GM12801 (cell line): ENCODE data around the gene AZU1.

Experiments
- CTCF ChIP-seq: IDR thresholded peaks from one replicate; pipeline ENCODE4 v1.5.1; 2011; ENCODE audit warnings: control low read depth; ENCODE audit not compliant: insufficient read length; ENCODE audit errors: extremely low read depth

The AZU1 gene

GRCh38 chr19:787536-787935 is 40.1 kb upstream of the AZU1 start:
- no peak for TF ChIP-seq CTCF

- no peak for TF ChIP-seq CTCF
Observed at GRCh38 chr19:788686-788982, 39.0 kb upstream of the AZU1 start.

GRCh38 chr19:788983-789700 is 38.5 kb upstream of the AZU1 start:
- no peak for TF ChIP-seq CTCF

DNA sequence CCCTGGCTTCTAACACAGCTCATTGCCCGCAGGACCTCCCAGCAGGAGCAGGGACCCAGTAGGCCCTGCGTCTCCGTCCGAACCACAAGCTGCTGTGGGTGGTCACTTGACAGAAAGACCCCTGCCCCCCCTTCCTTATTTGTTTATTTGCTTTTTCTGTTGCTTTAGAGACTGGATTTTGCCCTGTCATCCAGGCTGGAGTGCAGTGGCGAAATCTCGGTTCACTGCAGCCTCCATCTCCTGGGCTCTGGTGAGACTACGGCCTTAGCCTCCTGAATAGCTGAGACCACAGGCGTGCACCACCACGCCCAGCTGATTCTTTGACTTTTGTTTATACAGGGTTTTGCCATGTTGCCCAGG is 38.0 kb upstream of the AZU1 start:
- TF ChIP-seq CTCF, result no peak

DNA sequence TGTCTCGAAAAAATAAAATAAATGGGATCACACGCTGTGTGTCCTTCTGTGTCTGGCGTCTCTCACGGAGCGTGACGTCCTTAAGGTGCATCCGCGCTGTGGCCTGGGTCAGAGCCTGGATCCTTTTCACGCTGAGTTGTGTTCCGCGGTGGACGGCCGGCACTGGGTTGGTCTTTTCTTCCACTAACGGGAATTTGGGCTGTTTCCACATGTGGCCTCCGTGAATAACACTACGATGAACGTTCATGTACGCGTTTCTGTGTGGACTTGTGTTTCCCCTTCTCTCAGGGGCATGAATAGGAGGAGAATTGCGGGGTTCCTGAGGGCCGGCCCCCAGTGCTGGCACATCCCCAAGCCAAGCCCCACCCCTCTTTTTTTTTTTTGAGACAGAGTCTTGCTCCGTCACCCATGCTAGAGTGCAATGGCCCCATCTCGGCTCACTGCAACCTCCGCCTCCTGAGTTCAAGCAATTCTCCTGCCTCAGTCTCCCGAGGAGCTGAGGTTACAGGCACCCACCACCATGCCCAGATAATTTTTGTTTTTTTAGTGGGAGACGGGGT is 36.5 kb upstream of the AZU1 start:
- no peak for TF ChIP-seq CTCF

DNA sequence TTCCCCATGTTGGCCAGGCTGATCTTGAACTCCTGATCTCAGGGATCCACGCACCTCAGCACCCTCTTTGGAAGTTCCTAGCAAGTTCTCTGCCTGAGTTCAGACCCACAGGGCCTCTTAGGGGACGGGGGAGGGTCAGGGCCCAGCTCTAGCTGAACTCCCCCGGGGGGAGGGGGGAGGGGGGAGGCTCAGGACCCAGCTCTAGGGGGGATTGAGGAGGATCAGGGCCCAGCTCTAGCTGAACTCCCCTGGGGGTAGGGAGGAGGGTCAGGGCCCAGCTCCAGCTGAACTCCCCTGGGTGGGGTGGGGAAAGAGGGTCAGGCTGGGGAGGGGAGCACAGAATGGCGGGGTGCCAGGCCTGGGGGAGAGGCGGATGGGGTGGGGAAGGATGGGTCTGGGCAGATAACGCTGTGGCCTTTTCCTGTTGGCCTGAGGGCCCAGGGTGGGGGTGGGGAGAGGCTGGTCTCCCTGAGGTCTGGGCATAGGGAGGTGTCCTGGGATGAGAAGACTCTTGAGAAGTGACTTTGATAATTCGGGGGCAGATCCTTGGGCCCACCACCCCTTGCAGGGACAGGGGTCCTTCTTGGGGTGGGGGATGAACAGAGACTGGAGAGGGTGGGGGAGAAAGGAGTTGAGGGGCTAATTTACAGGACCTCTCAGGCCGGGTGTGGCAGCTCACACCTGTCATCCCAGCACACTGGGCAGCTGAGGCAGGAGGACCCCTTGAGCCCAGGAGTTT is 35.9 kb upstream of the AZU1 start:
- no peak for TF ChIP-seq CTCF

DNA sequence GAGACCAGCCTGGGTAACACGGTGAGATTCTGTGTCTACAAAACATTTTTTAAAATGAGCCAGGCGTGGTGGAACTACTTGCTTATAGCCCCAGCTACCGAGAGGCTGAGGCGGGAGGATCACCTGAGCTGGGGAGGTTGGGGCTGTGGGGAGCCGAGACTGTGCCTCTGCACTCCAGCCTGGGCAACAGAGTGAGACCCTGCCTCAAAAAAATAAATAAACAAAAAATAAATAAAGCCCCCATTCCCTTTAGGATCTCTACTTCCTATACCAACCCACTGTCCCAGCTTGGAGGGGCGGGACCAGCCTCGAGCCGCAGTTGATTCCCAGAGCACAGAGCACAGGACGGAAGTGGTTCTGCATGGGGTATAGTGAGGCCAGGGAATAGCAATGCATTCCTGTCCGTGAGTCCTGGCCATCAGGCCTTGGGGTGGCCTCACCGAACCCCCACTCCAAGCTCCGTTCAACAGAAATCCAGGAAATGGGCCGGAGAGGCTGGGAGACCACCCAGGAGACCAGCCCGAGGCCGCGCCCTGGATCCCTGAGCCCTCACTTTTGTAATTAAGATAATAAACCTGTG is 35.2 kb upstream of the AZU1 start:
- no peak for TF ChIP-seq CTCF
